Activated CD4-positive, alpha-beta memory T cell treated with anti-CD3 and anti-CD28 coated beads for 36 hours (primary cell): ENCODE data around the gene PRTFDC1. TPM values are rescaled to one million over a fixed set of nuclear protein-coding genes. Genes with fewer than 3 reads are reported as not detected.

ENCODE experiments used
- CTCF ChIA-PET: fragments of 350-600 bp; sonication (Branson Sonifier 250); formaldehyde crosslinking; loops from one replicate; lab custom pipeline; 2021; ENCODE audit warnings: antibody characterized with exemption, inconsistent platforms; lab: Charles Lee
- POLR2A ChIA-PET: fragments of 350-600 bp; sonication (Branson Sonifier 250); formaldehyde crosslinking; loops from one replicate; lab custom pipeline; 2021; ENCODE audit warnings: antibody characterized with exemption; lab: Charles Lee
- DNase-seq: peaks from one replicate; pipeline ENCODE4 v3.0.0-alpha.2; 2020
- H3K27ac Mint-ChIP-seq: one replicate; pipeline ENCODE4 v1.8.0; 2021; ENCODE audit warnings: mixed read lengths
- H3K27me3 Mint-ChIP-seq: one replicate; pipeline ENCODE4 v1.8.0; 2021; ENCODE audit warnings: mixed read lengths
- H3K36me3 Mint-ChIP-seq: one replicate; pipeline ENCODE4 v1.8.0; 2021; ENCODE audit warnings: mixed read lengths
- H3K4me1 Mint-ChIP-seq: one replicate; pipeline ENCODE4 v1.8.0; 2021; ENCODE audit warnings: low read depth, mixed read lengths
- H3K4me3 Mint-ChIP-seq: one replicate; pipeline ENCODE4 v1.8.0; 2021; ENCODE audit warnings: mild to moderate bottlenecking, mixed read lengths
- H3K9me3 Mint-ChIP-seq: one replicate; pipeline ENCODE4 v1.8.0; 2021; ENCODE audit warnings: mixed read lengths
- intact Hi-C: fragments of 100-400 bp; cut with micrococcal nuclease; formaldehyde crosslinking; loops from one replicate; pipeline ENCODE4 v1.15.1; 2023
- total RNA-seq, 2 experiments: library from RNA; stranded (reverse); gene quantifications; one replicate each; pipeline ENCODE4 v1.2.3, GENCODE V29; 2021

The PRTFDC1 gene
- total RNA-seq, 2 experiments from 2014 or later, result 0.36 to 0.41 TPM

DNA sequence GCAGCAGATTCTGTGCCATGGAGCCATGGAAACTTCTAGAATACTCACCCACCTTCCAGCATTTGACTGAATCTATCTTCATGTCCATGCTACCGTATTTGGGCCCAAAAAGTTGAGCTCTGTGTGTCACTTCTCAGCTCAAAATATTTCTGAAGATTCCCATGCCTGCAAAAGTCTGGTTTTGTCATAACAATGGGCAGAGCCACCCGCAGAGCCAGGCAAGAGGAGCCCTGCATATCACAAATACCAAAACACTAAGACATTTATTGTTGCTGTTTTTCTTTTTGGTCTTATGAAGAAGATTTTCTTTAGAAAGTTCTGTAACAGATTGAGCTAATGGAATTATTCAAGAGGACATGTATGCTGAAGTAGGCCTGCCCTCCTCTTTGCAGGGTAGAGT lies 68.1 kb downstream of the PRTFDC1 start:
- H3K36me3 Mint-ChIP-seq, result peaks cover 8% of the 10 kb centered on the region
- CTCF ChIA-PET, result interaction anchor here (0.8 kb wide), 2 partner anchors 25 to 115 kb away, joined by 3 read pairs; no protein-coding TSS in a partner anchor
- no peak overlapping the region for H3K4me3 Mint-ChIP-seq
- POLR2A ChIA-PET, result interaction anchor here (1.2 kb wide), 1 partner anchor 160 kb away, joined by 3 read pairs; the partner anchor contains the start of gene ARHGAP21
- DNase-seq, result no peak
- H3K27ac Mint-ChIP-seq, result no peak overlapping the region
- H3K4me1 Mint-ChIP-seq, result peaks cover 46% of the 10 kb centered on the region
- intact Hi-C loops, result loop anchor here (5.0 to 10.0 kb wide), 2 partner anchors 133 to 1440 kb away; partner anchors contain the start of genes ENKUR and THNSL1
- peaks cover 9% of the 10 kb centered on the region for H3K9me3 Mint-ChIP-seq
- H3K27me3 Mint-ChIP-seq, result no peaks in the 10 kb centered on the region

DNA sequence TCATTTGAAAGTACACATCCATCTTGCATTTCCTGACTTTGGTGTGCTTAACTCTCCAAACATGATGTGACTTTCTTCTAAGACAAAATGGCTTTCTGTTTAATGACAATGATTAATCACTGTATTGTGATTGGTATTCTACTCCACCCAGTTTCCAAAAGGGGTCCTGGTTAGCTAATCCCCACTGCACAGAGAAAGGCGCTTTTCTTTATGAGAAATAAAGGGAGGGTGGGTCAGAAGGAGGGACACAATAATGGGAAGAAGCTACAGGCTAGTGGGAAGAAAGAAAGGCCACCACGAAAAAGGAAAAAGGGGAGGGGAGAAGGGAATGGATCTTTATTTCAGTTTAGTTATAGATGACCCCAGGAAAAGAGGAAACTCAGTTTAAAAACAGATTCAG lies 69.2 kb downstream of the PRTFDC1 start:
- Mint-ChIP-seq H3K27me3 (no peaks in the 10 kb centered on the region), H3K36me3 (peaks cover 8% of the 10 kb centered on the region), H3K4me3 (no peak overlapping the region), H3K9me3 (peaks cover 9% of the 10 kb centered on the region), H3K27ac (peak overlapping the region; percentile 61), H3K4me1 (peaks cover 40% of the 10 kb centered on the region)
- intact Hi-C loops, result loop anchor here (2.0 to 10.0 kb wide), 3 partner anchors 18 to 1438 kb away; partner anchors contain the start of genes ENKUR and THNSL1
- POLR2A ChIA-PET, result no interaction called here
- CTCF ChIA-PET, result no interaction called here
- DNase-seq, result no peak

DNA sequence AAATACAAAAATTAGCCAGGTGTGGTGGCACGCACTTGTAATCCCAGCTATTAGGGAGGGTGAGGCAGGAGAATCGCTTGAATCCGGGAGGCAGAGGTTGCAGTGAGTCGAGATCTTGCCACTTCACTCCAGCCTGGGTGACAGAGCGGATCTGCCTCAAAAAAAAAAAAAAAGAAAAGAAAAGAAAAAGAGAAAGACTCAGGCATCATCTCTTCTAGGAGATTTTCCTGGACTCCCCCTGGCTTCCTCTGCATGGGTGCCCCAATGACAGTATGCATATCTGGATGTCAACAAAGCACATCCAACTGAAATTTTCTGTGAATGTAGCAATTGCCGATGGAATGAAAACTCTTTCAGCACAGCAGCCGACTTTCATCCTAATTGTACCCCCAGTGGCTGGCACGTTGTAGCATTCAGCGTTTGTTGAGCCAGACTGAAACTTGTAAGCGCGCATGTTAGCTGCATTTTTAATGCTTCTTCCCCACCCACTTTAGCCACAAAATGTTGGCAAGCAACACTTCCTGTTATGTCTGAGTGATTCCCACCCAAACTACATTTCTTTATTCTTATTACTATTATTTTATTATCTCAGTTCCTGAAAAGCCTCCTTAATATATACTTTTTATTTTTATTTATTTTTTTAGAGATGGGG lies 70.2 kb downstream of the PRTFDC1 start:
- Mint-ChIP-seq H3K4me3 (peak overlapping the region; percentile 57), H3K36me3 (peaks cover 3% of the 10 kb centered on the region), H3K4me1 (peaks cover 30% of the 10 kb centered on the region), H3K9me3 (peaks cover 5% of the 10 kb centered on the region), H3K27ac (peak overlapping the region; percentile 62), H3K27me3 (no peaks in the 10 kb centered on the region)
- DNase-seq, result peak; percentile 66
- ChIA-PET CTCF (interaction anchor here (0.6 kb wide), 1 partner anchor 17 kb away, joined by 3 read pairs; no protein-coding TSS in a partner anchor), POLR2A (interaction anchor here (0.6 to 1.0 kb wide), 2 partner anchors 16 to 156 kb away, joined by 3 to 4 read pairs; no protein-coding TSS in a partner anchor)
- intact Hi-C loops, result loop anchor here (2.0 to 10.0 kb wide), 3 partner anchors 17 to 1437 kb away; partner anchors contain the start of genes ENKUR and THNSL1

DNA sequence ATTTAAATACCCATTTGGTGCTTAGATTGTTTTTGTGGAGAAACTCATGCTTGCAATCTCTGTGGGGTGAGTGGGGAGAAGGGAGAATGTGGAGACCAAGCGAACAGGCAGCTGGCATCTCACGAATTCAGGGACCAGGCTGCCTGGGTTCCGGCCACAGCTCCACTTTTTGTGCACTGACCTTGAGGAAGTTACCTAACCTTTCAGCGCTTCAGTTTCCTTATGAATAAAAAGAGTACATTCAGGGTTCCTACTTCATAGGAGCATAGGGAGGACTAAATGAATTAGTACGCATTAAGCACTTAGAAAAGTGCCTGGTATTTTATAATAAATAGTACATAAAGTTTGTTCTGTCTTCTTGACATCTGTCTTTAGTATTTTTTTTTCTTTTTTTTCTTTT lies 72.5 kb downstream of the PRTFDC1 start:
- POLR2A ChIA-PET, result no interaction called here
- CTCF ChIA-PET, result no interaction called here
- Mint-ChIP-seq H3K27ac (no peak overlapping the region), H3K36me3 (peaks cover 6% of the 10 kb centered on the region), H3K9me3 (peaks cover 7% of the 10 kb centered on the region), H3K4me1 (peaks cover 22% of the 10 kb centered on the region), H3K4me3 (no peak overlapping the region), H3K27me3 (no peaks in the 10 kb centered on the region)
- no peak for DNase-seq
- intact Hi-C loops, result loop anchor here (5.0 to 10.0 kb wide), 2 partner anchors 137 to 1435 kb away; partner anchors contain the start of genes ENKUR and THNSL1

DNA sequence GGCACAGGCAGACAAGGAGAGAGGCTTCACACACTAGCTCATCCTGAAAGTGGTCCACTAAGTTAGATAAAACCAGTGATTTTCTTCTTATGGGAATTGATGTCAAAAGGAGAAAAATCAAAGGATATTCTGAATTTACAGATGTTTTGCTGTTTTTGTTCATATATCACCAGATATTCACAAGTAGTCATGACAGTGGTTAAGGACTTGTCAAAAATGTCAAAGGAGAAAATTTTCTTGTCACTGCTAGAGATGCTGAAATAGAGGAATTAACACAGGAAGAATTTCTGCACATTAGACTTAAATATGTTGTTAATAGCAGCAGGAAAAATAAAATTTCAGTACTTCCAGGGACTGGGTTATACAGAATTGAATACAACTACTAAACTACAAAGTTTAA lies 78.3 kb downstream of the PRTFDC1 start:
- Mint-ChIP-seq H3K4me1 (peaks cover 5% of the 10 kb centered on the region), H3K36me3 (peaks cover 9% of the 10 kb centered on the region), H3K9me3 (peaks cover 14% of the 10 kb centered on the region), H3K4me3 (no peak overlapping the region), H3K27ac (no peak overlapping the region), H3K27me3 (no peaks in the 10 kb centered on the region)
- CTCF ChIA-PET, result no interaction called here
- POLR2A ChIA-PET, result no interaction called here
- intact Hi-C loops, result no loop called here
- DNase-seq, result no peak

DNA sequence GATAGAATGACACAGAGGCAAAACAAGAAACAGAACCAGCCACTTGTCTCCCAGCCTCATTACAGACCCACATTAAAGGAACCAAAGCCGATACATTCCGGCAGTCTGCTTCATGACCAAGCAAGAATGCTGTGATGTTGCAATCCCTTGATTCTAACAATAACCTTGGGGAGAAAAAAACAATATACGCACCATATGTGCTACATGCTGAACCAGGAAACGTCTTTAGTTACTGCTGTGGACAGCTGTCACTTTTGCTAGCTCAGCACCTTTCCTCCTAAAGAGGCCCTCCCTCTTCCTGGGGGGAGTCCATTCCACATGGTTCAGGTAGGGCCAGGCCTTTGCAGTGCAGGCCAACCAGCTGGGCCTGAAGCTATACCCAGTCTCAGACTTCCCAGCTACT lies 79.1 kb downstream of the PRTFDC1 start:
- intact Hi-C loops, result no loop called here
- peaks cover 14% of the 10 kb centered on the region for H3K9me3 Mint-ChIP-seq
- CTCF ChIA-PET, result no interaction called here
- POLR2A ChIA-PET, result no interaction called here
- no peak overlapping the region for H3K27ac Mint-ChIP-seq
- H3K4me1 Mint-ChIP-seq, result peaks cover 5% of the 10 kb centered on the region
- no peaks in the 10 kb centered on the region for H3K27me3 Mint-ChIP-seq
- no peak for DNase-seq
- H3K4me3 Mint-ChIP-seq, result no peak overlapping the region
- H3K36me3 Mint-ChIP-seq, result peaks cover 9% of the 10 kb centered on the region

DNA sequence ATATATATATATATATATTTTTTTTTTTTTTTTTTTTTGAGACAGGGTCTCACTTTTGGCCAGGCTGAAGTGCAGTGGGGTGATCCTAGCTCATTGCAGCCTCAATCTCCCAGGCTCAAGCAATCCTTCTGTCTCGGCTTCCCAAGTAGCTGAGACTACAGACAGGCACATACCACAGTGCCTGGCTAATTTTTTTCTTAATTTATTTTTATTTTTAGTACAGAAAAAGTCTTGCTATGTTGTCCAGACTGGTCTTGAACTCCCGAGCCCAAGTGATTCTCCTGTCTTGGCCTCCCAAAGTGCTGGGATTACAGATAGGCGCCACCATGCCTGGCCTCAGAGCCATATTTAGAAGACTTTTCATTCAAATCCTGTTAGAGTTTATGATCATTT lies 79.6 kb downstream of the PRTFDC1 start:
- Mint-ChIP-seq H3K9me3 (peaks cover 14% of the 10 kb centered on the region), H3K36me3 (peaks cover 9% of the 10 kb centered on the region), H3K4me3 (no peak overlapping the region), H3K27ac (no peak overlapping the region), H3K27me3 (no peaks in the 10 kb centered on the region), H3K4me1 (peaks cover 5% of the 10 kb centered on the region)
- ChIA-PET POLR2A (no interaction called here), CTCF (no interaction called here)
- intact Hi-C loops, result no loop called here
- no peak for DNase-seq

DNA sequence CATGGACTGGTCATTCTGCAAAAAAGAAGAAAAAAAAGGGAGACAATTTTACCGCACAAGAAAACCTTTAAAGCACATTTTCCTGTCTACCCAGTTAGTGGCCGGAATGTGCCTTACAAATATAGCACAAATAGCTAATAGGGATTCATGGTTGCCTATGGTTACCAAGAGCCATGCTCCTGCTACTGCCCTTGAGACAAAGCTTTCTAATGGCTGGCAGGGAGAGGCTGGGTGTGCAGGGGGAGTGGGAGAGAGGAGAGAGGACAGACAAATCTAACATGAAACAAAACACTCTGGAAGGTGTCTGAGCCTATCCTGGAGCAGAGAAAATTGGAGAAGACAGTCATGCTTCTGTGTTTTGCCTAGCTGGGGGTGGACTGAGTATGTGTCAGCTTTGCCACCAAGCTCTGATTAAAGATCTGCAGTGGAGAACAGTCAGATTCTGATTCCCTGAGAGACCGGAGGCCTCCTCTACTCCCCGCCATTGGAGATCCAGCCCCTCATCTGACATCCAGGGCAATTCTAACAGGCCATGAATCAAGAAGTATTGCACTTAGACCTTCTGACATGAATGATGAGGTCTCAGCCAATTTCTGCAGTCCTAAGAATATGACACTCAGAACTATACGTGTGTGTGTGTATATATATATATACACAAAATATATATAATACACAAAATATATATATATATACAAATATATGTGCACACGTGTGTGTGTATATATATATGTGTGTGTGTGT lies 80.2 kb downstream of the PRTFDC1 start:
- Mint-ChIP-seq H3K27ac (no peak overlapping the region), H3K36me3 (peaks cover 9% of the 10 kb centered on the region), H3K9me3 (peaks cover 14% of the 10 kb centered on the region), H3K4me3 (no peak overlapping the region), H3K4me1 (peaks cover 8% of the 10 kb centered on the region), H3K27me3 (no peaks in the 10 kb centered on the region)
- ChIA-PET CTCF (no interaction called here), POLR2A (no interaction called here)
- intact Hi-C loops, result no loop called here
- DNase-seq, result no peak

DNA sequence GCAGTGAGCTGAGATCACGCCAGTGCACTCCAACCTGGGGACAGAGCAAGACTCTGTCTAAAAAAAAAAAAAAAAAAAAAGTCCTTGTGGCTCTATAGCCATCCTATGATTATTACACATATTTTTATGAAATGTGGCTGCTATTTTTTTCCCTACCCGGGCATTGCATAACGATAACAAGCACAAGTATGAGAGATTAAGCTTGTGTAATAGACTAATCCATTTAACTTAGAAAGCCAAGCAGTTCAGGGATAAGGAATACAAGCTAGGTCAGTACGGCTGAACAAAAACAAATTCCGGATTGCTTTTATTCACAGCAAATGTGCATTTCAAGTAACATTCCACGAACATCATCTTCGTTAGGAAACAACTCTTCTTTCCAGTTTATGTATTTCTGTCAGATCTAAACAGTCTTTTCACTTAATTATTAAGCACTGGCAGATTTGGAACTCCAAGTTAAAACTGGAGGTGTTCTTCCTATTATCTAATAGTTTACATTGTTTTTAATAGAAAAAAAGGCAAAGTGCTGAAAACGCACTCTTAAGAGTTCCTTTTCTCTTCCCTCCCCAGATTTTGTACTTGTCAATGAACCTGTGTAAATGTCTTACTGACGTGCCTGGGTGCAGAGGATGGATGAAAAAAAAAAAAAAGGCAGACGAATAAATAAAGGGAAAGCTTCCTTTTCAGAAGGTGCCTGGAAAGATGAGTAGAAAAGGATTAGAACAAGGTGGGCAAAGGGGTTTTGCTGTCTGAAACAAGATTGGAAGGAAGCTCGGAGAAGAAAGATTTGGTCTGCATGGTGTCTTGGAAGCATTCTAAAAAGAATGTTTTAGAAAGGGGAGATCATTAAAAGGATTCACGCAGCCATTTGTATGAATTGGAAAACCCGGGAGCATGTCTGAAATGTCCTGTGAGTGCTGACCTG lies 81.1 kb downstream of the PRTFDC1 start:
- CTCF ChIA-PET, result no interaction called here
- no peak overlapping the region for H3K4me3 Mint-ChIP-seq

DNA sequence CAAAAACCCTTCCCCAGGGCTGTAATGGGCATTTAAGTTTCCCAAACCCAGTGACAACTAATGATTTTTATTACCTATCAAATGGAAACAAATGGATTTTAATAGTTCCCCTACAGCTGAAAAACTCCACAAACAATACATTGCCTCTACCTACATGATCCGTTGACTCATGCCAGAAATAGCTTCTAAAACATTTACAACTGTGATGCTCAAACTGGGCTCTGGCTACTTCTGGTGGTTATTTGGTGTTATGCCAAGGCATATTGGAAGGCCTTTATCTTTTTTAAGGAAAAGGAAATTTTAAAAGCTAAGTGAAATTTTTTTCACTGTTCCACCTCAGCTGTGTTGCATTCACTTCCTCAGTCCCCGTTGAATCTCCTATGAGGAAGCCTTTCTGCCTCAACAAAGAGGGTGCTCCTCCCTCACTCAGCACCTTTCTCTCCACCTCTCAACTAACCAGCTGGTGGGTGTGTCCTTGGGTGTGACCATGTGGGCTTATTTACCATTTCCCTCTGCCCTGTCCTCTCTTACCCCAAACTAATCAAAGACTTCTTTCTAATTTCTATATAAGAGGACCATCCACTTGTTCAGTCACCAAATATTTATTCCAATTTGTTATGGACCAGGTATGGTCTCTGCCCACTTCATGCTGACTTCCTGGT lies 82.9 kb downstream of the PRTFDC1 start:
- H3K27me3 Mint-ChIP-seq, result peaks cover 2% of the 10 kb centered on the region
- H3K36me3 Mint-ChIP-seq, result peaks cover 5% of the 10 kb centered on the region
- intact Hi-C loops, result loop anchor here (5.0 kb wide), 1 partner anchor 47 kb away; no protein-coding TSS in a partner anchor
- peaks cover 5% of the 10 kb centered on the region for H3K9me3 Mint-ChIP-seq
- CTCF ChIA-PET, result no interaction called here
- no peak for DNase-seq
- POLR2A ChIA-PET, result no interaction called here
- no peak overlapping the region for H3K4me3 Mint-ChIP-seq
- no peak overlapping the region for H3K27ac Mint-ChIP-seq
- peaks cover 24% of the 10 kb centered on the region for H3K4me1 Mint-ChIP-seq

More for the DNA sequence above, 81.1 kb downstream of the PRTFDC1 start:
- Mint-ChIP-seq H3K9me3 (peaks cover 14% of the 10 kb centered on the region), H3K27ac (no peak overlapping the region), H3K36me3 (peaks cover 9% of the 10 kb centered on the region), H3K4me1 (peaks cover 14% of the 10 kb centered on the region), H3K27me3 (peaks cover 2% of the 10 kb centered on the region)
- intact Hi-C loops, result no loop called here
- DNase-seq, result no peak
- POLR2A ChIA-PET, result no interaction called here
